ENCODE measurements around the gene PTPN20.
"Not testable (repeated sequence)": the region's sequence is repeated elsewhere in the genome, so short reads cannot be mapped to it uniquely, and the experiment has no call there.

PTPN20 gene

DNA sequence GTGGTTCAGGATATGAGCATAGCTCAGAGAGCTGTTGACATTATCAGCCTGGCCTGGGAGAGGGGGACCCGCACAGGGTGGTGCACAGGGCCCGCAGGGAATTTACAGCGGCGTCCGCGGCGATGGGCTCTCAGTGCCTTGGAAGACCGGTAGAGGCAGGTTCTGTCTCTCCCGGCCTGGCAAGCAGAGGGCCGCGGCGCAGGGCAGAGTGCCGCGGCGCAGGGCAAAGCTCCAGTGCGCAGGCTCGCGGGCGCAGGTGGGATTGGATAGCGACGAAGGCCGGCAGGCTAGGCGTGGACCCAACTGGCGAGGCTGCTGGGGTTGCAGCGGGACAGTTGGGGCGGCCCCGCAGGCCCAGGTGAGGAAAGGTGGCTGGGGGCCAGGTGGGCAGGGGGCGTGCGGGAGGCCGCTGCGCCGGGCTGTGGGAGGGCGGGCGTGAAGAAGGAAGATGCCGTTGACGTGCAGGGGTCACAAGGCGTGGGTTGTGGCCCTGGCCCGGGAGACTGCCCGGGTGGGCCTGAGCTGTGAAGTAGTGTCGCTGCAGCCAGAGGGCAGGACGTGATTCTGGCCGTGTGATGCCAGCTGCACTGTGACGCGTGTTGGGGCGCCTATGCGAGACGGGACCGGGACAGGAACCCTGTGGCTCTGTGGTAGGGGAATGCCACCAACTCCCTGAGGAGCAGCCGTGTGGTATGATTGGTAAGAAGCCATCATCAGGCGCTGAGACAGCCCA lies at the start of gene PTPN20:
TSS of gene PTPN20 (plus strand) at position 285 of the 733 bp plus-strand sequence. CDS start 21,072 bp downstream, outside the sequence.
- not testable (repeated sequence) for DNase-seq

DNA sequence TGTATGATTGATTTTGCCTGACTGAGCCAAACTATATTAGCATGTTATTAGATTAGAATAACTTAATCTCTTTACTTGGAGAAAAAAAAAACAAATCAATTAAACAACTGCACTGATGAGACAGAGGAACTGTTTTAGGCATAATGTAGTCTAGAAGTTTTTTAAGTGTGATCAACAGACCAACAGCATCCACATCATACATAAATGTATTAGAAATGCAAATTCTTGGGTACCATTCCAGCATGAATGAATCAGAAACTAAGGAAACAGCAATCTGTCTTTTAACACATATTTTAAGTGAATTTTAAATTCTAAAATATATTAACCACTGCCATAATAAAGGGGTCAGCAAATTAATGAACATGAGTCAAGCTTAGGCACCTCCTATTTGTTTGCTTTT lies 41.5 kb upstream of the PTPN20 start:
- DNase-seq: not testable (repeated sequence)

DNA sequence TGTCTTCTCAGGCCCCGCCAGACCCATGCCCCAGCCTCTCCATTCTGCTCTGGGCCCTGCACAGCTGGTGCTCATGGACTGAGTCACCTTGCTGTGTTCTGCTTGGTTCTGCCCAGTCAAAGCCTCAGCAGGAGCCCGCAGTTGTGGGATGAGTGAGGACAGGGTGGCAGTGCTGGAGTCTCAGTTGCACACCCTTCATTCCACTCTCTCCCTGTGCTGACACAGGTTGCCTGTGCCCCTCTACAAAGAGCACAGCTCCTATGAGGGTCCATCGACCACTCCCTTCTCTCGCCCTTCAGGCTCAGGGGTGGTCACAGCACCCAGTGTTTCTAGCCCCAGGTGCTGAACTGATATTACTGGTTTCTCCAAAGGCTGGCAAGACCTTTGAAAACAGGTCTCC lies 39.6 kb upstream of the PTPN20 start:
- DNase-seq: not testable (repeated sequence)

DNA sequence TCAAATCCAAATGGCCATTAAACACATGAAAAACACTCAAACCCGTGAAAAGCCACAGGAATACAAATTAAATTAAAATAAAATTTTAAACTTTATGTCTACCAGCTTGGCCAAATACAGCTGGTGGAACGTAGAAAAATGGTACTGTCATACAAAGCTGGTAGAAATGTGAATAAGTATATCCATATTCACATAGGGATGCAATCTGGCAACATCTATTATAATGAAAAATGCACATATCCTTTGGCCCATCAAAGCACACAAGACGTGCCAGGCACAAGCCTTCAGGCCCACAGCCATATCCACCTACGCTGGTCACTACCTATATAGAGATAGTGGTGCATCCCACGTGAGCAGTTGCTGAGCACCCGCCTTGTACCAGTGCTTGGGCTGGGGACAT lies 35.9 kb upstream of the PTPN20 start:
- not testable (repeated sequence) for DNase-seq

DNA sequence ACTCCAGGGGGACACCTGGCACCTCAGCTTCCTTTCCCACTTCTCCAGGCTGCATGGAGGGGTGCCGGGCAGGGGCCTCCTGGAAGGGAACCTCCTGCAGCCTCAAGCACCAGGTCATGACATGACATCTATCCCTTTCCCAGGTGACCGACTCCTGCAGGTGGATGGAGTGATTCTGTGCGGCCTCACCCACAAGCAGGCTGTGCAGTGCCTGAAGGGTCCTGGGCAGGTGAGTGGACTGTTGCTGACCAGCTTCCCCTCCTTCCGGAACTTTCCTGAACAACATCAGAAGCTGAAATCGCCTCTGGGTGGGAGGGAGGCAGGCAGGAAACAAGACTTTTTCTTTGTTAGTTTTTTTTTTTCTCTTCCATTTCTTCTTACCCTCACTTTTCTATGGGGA lies 34.5 kb upstream of the PTPN20 start:
- not testable (repeated sequence) for DNase-seq

- not testable (repeated sequence) for DNase-seq
Observed at GRCh38 chr10:46878761-46879160, 32.5 kb upstream of the PTPN20 start.

DNA sequence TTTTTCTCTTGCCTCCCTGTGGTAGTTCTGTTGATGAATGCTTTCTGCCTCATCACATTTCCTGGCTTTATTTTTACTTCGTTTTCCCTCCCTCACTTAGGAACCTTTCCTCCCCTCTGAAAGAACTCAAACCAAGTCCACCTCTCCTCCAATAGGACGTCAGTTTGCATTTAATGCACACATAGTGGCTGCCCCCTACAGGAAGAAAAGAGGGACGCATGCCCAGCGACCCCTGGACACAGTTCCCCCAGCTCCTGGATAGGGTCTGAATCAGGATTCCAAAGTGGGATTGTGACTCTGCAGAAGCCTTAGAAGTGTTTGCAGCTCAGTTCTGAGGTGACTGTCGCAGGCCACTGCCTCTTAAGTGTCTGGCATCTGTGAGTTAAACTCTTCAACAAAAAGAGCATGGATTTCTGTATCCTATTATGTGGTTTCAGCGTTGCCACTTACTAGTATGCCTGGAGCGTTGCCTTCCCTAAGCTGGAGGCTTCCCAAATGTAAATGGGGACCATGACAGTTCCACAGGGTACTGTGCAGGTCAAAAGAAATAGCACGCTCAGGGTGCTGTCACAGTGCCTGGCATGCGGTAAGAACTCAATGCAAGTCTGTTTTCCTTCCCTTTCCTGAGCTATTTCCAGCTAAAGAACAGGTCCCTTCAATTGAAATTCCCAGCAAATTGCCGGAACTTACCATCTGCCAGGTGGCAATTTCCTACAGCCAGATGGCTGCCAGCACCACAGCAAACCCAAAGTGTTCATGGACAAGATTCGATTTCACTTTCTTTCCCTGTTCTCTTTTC lies 20.2 kb upstream of the PTPN20 start:
- DNase-seq: not testable (repeated sequence)

GRCh38 chr10:46896762-46897692 lies 14.2 kb upstream of the PTPN20 start:
- DNase-seq: not testable (repeated sequence)

GRCh38 chr10:46901247-46901646 lies 10.0 kb upstream of the PTPN20 start:
- DNase-seq: not testable (repeated sequence)

- not testable (repeated sequence) for DNase-seq
Observed at GRCh38 chr10:46903874-46904273, 7.4 kb upstream of the PTPN20 start.

GRCh38 chr10:46906359-46906758 lies 4.9 kb upstream of the PTPN20 start:
- DNase-seq: not testable (repeated sequence)

GRCh38 chr10:46907185-46908117 lies 3.8 kb upstream of the PTPN20 start:
- not testable (repeated sequence) for DNase-seq

- DNase-seq: not testable (repeated sequence)
Observed at GRCh38 chr10:46922498-46922897, 11.3 kb downstream of the PTPN20 start.

GRCh38 chr10:46925156-46925555 lies 13.9 kb downstream of the PTPN20 start:
- not testable (repeated sequence) for DNase-seq

DNA sequence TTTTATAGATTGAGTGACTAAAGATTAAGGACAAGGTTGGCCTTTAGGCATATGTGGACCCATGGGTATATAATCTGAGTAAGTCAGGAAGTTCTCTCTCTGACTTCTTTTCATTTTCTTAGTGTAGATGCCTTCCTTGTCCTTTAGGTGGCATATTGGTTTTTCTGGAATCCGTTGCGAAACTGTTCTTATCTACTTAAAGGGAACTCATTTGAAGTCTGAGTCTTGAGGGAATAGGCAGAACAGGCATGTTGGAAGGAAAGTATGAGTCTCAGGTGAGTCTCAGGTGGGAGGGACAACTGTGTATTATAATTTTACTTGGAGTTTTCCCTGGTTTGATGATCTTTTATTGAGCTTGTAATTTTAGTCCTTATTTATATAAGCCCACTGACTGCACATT lies 14.6 kb downstream of the PTPN20 start:
- not testable (repeated sequence) for DNase-seq

DNA sequence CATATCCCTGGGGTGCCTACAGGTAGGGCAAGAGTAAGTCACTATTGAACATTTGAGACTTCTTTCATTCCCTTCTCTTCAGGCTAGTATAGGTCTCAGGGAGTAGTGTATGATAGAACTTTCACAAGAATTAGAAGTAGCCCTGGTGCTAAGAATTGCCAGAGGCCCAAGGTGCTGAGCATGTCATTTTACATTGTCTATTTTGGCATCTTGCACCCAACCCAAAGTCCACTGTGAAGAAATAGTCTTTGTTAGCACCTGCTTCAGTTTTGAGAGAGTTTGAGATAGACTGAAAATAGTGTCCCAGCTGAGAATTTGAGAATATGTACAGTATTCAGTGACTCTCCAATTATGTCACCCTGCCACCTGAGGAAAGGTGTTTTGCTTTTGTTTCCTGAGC lies 17.6 kb downstream of the PTPN20 start:
- DNase-seq: not testable (repeated sequence)

GRCh38 chr10:46932383-46932782 lies 21.2 kb downstream of the PTPN20 start:
- DNase-seq: not testable (repeated sequence)

GRCh38 chr10:46941091-46941490 lies 29.9 kb downstream of the PTPN20 start:
- DNase-seq: not testable (repeated sequence)

DNA sequence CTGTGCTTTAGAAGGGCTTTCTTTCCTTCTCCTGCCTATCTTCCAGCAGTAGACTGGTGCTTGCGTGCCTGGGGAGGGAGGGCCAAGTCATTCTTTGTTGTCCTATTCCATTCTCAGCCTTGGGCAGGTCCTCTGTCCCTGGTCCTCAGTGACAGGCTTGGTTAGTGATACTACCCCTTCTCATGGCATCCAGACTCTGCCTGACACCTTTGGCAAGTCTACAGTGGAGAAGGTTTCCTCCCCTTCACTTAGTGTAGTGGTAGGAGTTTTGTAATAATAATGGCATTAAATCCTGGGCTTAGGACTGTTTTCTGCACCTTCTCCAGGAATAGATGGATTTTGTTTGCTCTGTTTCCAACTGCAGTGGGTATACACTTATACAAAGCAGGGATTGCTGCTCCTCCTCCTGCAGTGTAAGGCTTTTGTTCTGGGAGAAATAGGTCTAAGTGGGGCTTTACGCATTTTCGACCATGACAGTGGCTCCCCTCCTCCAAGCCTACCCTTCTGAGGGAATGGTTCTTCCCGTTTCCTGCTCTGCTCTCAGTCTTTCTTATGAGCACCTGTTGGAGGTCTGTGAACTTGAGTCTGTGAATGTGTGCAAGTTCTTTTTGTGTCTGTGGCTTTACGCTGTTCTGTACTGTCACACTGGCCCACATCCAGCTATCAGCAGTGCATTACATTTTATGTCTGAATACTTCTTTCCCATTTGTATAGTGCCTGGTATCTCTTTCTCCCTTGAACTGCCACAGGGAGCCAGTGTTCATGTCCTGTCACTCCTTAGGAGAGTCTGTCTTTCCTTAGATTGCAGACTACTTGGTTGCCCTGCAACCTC lies 37.7 kb downstream of the PTPN20 start:
- not testable (repeated sequence) for DNase-seq

GRCh38 chr10:46952540-46952939 lies 41.3 kb downstream of the PTPN20 start:
- DNase-seq: not testable (repeated sequence)

DNA sequence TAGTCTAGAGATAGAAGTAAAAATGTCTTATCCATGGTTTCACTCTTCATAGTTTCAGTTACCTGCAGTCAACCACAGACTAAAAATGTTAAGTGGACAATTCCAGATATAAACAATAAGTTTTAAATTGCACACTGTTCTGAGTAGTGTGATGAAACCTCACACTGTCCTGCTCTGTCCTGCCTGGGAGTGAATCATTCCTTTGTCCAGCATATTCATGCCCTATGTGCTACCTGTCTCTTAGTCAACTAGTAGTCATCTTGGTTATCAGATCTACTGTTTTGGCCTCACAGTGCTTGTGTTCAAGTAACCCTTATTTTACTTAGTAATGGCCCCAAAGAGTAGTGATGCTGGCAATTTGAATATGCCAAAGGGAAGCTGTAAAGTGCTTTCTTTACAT lies 49.5 kb downstream of the PTPN20 start:
- DNase-seq: not testable (repeated sequence)
